Measurements from ENCODE around the gene MAGEC3. TPM values are rescaled to one million over a fixed set of nuclear protein-coding genes. Genes with fewer than 3 reads are reported as not detected.

The MAGEC3 gene
- total and polyA plus RNA-seq, 10 of the 15 experiments (the other 5 are each of a cell fraction or from before 2014, with no cell fraction given), result not detected

DNA sequence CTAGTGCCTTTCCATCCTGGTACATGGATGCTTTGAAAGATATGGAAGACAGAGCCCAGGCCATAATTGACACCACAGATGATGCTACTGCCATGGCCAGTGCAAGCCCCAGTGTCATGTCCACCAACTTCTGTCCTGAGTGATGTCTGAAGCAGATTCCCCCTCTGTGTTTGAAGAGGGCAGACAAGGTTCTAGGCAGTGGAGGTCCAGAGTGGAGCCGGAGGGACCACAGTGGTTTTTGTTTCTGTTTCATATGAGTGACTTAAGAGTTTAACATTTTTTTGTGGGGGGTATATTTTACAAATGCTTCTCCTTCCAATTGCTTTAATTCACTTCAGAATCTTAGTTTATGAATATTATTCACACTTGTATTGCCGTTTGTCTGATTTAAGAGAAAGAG lies 59.6 kb downstream of the MAGEC3 start (continued):
- TF ChIP-seq JUND (IDR thresholded peaks at IDR 0.05; ENCODE audit: low read depth, low read length), result no peak
- TF ChIP-seq SMAD5 (IDR thresholded peaks at IDR 0.05; ENCODE audit: low read depth), result no peak
- TF ChIP-seq RCOR1 (conservative IDR thresholded peaks at IDR 0.05; ENCODE audit: low read depth, low read length), result no peak
- TF ChIP-seq ZSCAN29 (IDR thresholded peaks at IDR 0.05), result no peak
- no peak for TF ChIP-seq ZNF217 (IDR thresholded peaks at IDR 0.05)
- TF ChIP-seq FOS (IDR thresholded peaks at IDR 0.05; ENCODE audit: borderline replicate concordance, extremely low read depth, insufficient read length), result no peak
- no peak for TF ChIP-seq IKZF1 (conservative IDR thresholded peaks at IDR 0.05)
- no peak for TF ChIP-seq BHLHE40 (IDR thresholded peaks at IDR 0.05; ENCODE audit: borderline replicate concordance in 1 of 2, low read depth in 2 of 2, low read length in 1 of 2)

DNA sequence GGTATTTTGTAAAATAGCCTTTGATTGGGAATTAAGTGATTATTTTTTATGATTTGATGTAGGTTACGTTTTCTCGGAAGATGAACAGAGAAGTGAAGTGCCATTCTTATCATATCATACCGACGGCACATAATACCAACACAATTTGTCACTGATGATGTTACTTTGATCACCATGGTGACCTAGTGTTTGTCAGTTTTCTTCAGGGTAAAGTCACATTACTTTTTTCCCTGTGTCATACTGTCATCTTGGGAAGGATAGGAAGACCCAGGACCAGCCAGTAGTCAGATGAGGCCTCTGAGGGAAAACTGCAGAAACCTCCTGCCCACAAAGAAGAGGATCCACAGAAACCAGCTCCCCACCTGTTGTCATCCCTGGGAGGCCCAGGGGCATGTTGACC lies 64.2 kb downstream of the MAGEC3 start:
- H3K4me3 ChIP-seq, result no peak overlapping the region
- H3K9me3 ChIP-seq (replicated peaks; ENCODE audit: control insufficient read depth, insufficient read depth, low read length), result no peaks in the 10 kb centered on the region
- H3K36me3 ChIP-seq (ENCODE audit: control insufficient read depth in 2 of 2, insufficient read depth in 2 of 2, low read length in 1 of 2), result no peaks in the 10 kb centered on the region
- H3K27ac ChIP-seq (ENCODE audit: control insufficient read depth, insufficient read depth), result no peak overlapping the region
- DNase-seq (ENCODE audit: low read depth, low spot score) (no peak), FAIRE-seq (no peak), ATAC-seq (no peak)
- H3K4me1 ChIP-seq (ENCODE audit: control insufficient read depth, insufficient read depth, low read length), result no peaks in the 10 kb centered on the region
- SMC1A ChIA-PET (ENCODE audit: uncharacterized antibody, unreplicated experiment), result no interaction called here
- RAD21 ChIA-PET (ENCODE audit: unreplicated experiment), result no interaction called here
- POLR2A ChIA-PET, result no interaction called here
- BruUV-seq (replicated peaks), result no TSS peak
- no peaks in the 10 kb centered on the region for H3K79me2 ChIP-seq (ENCODE audit: control insufficient read depth, insufficient read depth, low read length)
- no peak overlapping the region for H3K9ac ChIP-seq (ENCODE audit: control insufficient read depth, insufficient read depth, low read length)
- 71% methylated on average over 4 of the region's 4 CpGs for WGBS (ENCODE audit: insufficient coverage, insufficient replicate concordance, low lambda C conversion rate, missing lambda C conversion rate)
- TF ChIP-seq, protein P1, sequence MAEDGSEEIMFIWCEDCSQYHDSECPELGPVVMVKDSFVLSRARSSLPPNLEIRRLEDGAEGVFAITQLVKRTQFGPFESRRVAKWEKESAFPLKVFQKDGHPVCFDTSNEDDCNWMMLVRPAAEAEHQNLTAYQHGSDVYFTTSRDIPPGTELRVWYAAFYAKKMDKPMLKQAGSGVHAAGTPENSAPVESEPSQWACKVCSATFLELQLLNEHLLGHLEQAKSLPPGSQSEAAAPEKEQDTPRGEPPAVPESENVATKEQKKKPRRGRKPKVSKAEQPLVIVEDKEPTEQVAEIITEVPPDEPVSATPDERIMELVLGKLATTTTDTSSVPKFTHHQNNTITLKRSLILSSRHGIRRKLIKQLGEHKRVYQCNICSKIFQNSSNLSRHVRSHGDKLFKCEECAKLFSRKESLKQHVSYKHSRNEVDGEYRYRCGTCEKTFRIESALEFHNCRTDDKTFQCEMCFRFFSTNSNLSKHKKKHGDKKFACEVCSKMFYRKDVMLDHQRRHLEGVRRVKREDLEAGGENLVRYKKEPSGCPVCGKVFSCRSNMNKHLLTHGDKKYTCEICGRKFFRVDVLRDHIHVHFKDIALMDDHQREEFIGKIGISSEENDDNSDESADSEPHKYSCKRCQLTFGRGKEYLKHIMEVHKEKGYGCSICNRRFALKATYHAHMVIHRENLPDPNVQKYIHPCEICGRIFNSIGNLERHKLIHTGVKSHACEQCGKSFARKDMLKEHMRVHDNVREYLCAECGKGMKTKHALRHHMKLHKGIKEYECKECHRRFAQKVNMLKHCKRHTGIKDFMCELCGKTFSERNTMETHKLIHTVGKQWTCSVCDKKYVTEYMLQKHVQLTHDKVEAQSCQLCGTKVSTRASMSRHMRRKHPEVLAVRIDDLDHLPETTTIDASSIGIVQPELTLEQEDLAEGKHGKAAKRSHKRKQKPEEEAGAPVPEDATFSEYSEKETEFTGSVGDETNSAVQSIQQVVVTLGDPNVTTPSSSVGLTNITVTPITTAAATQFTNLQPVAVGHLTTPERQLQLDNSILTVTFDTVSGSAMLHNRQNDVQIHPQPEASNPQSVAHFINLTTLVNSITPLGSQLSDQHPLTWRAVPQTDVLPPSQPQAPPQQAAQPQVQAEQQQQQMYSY (CRISPR knock-in tag; IDR thresholded peaks at IDR 0.05), result no peak
- TF ChIP-seq BHLHE40 (IDR thresholded peaks at IDR 0.05; ENCODE audit: borderline replicate concordance in 1 of 2, low read depth in 2 of 2, low read length in 1 of 2) (no peak), TARDBP (IDR thresholded peaks at IDR 0.05; ENCODE audit: borderline replicate concordance) (no peak), DPF2 (IDR thresholded peaks at IDR 0.05) (no peak), JUND (IDR thresholded peaks at IDR 0.05; ENCODE audit: low read depth, low read length) (no peak), EED (IDR thresholded peaks at IDR 0.05; ENCODE audit: low read depth) (no peak), NFYB (IDR thresholded peaks at IDR 0.05; ENCODE audit: insufficient read depth, low read depth, low read length) (no peak), MYC (IDR thresholded peaks at IDR 0.05; ENCODE audit: insufficient read depth, insufficient read length, insufficient replicate concordance, low read length, severe bottlenecking) (no peak)
- TF ChIP-seq, protein P2, sequence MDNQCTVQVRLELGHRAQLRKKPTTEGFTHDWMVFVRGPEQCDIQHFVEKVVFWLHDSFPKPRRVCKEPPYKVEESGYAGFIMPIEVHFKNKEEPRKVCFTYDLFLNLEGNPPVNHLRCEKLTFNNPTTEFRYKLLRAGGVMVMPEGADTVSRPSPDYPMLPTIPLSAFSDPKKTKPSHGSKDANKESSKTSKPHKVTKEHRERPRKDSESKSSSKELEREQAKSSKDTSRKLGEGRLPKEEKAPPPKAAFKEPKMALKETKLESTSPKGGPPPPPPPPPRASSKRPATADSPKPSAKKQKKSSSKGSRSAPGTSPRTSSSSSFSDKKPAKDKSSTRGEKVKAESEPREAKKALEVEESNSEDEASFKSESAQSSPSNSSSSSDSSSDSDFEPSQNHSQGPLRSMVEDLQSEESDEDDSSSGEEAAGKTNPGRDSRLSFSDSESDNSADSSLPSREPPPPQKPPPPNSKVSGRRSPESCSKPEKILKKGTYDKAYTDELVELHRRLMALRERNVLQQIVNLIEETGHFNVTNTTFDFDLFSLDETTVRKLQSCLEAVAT (IDR thresholded peaks at IDR 0.05), result no peak
- TF ChIP-seq, protein P3, sequence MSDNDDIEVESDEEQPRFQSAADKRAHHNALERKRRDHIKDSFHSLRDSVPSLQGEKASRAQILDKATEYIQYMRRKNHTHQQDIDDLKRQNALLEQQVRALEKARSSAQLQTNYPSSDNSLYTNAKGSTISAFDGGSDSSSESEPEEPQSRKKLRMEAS (IDR thresholded peaks at IDR 0.05; ENCODE audit: low read depth, low read length), result no peak
- TF ChIP-seq, protein P4, sequence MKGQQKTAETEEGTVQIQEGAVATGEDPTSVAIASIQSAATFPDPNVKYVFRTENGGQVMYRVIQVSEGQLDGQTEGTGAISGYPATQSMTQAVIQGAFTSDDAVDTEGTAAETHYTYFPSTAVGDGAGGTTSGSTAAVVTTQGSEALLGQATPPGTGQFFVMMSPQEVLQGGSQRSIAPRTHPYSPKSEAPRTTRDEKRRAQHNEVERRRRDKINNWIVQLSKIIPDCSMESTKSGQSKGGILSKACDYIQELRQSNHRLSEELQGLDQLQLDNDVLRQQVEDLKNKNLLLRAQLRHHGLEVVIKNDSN (IDR thresholded peaks at IDR 0.05; ENCODE audit: borderline replicate concordance, extremely low read length, insufficient read depth, low read depth, low read length), result no peak
- no peaks in the 10 kb centered on the region for H3K27me3 ChIP-seq (replicated peaks in 1 of 2; ENCODE audit: control insufficient read depth in 2 of 2, insufficient read depth in 2 of 2, low read length in 1 of 2)
- intact Hi-C loops (cut with micrococcal nuclease; ENCODE audit: unreplicated experiment), result no loop called here
- in situ Hi-C loops (cut with MboI), result no loop called here
- H3K4me2 ChIP-seq (ENCODE audit: control insufficient read depth, insufficient read depth), result no peak overlapping the region
- no peaks in the 10 kb centered on the region for H4K20me1 ChIP-seq (ENCODE audit: control insufficient read depth, insufficient read depth)
- CTCF ChIA-PET, result no interaction called here
- H2AFZ ChIP-seq (ENCODE audit: control insufficient read depth, low read depth, low read length), result no peak overlapping the region

Measured in GM12878 (cell line).